Endothelial cell of umbilical vein (primary cell): ENCODE data around the gene PDCL2. TPM values are rescaled to one million over a fixed set of nuclear protein-coding genes. Genes with fewer than 3 reads are reported as not detected.

Experiments
- BruUV-seq: library from RNA; stranded (reverse); fragments of 400-500 nt; replicated peaks from 2 replicates; lab custom pipeline; 2021; lab: Mats Ljungman, UMichigan
- CTCF ChIA-PET: fragments of 300-600, 350-600 bp; sonication (Branson Sonifier 250); formaldehyde crosslinking; loops from one replicate; lab custom pipeline; 2021; ENCODE audit warnings: antibody characterized with exemption, inconsistent platforms; lab: Charles Lee
- POLR2A ChIA-PET: fragments of 300-600, 350-600 bp; sonication (Branson Sonifier 250); formaldehyde crosslinking; loops from one replicate; lab custom pipeline; 2021; ENCODE audit warnings: antibody characterized with exemption, inconsistent platforms; lab: Charles Lee
- DNase-seq: peaks from one replicate; pipeline ENCODE4 v3.0.0-alpha.2; 2011; ENCODE audit warnings: low read depth, low spot score
- FAIRE-seq: peaks from 2 replicates; lab custom pipeline; 2011; peaks lifted over from hg19 to GRCh38; lab: Jason Lieb, UNC
- H2AFZ ChIP-seq: 2 replicates; pipeline ENCODE4 v1.6.0; 2012; ENCODE audit warnings: low read depth, low read length, control low read depth, inconsistent platforms
- H3K27ac ChIP-seq: 2 replicates; pipeline ENCODE4 v1.5.1; 2011; ENCODE audit warnings: low read depth, mild to moderate bottlenecking, control low read depth, low read length, moderate library complexity; ENCODE audit not compliant: insufficient read depth
- H3K27me3 ChIP-seq, 2 experiments: 2 replicates each; pipeline versions ENCODE4 v1.6.0 to v1.6.1; 2011; ENCODE audit warnings: low read length in 2 of 2, mixed read lengths in 1 of 2; ENCODE audit not compliant: control insufficient read depth in 2 of 2, insufficient read depth in 2 of 2
- H3K36me3 ChIP-seq, 2 experiments: 2 replicates in 1 of 2; 3 replicates in 1 of 2; pipeline ENCODE4 v1.5.1; 2011; ENCODE audit warnings: low read length in 2 of 2, mild to moderate bottlenecking in 1 of 2, moderate library complexity in 1 of 2; ENCODE audit not compliant: control insufficient read depth in 2 of 2, insufficient read depth in 2 of 2; ENCODE audit errors: extremely low read depth in 1 of 2
- H3K4me1 ChIP-seq: 3 replicates; pipeline ENCODE4 v1.5.1; 2011; ENCODE audit warnings: mild to moderate bottlenecking, low read length; ENCODE audit not compliant: control insufficient read depth, insufficient read depth; ENCODE audit errors: extremely low read depth
- H3K4me2 ChIP-seq: 2 replicates; pipeline ENCODE4 v1.6.1; 2011; ENCODE audit warnings: low read length, control low read depth, mixed read lengths; ENCODE audit not compliant: insufficient read depth
- H3K4me3 ChIP-seq, 3 experiments: fragments of 200-600 bp in 1 of 3; sonication (generic), shearing (Covaris generic) in 1 of 3; replicated peaks in 1 of 3; 2 replicates each; pipeline ENCODE4 v1.5.1; 2011 to 2016; ENCODE audit warnings: control low read depth in 3 of 3, low read length in 3 of 3, mild to moderate bottlenecking in 2 of 3, inconsistent platforms in 1 of 3, low read depth in 1 of 3, moderate library complexity in 1 of 3; ENCODE audit not compliant: insufficient read depth in 1 of 3
- H3K79me2 ChIP-seq: 2 replicates; pipeline ENCODE4 v1.6.0; 2012; ENCODE audit warnings: low read length, inconsistent platforms; ENCODE audit not compliant: control insufficient read depth, insufficient read depth
- H3K9ac ChIP-seq: replicated peaks from 2 replicates; pipeline ENCODE3; 2011; ENCODE audit warnings: low read length, control low read depth; ENCODE audit not compliant: insufficient read depth; ENCODE audit errors: extremely low read depth
- H3K9me1 ChIP-seq: replicated peaks from 3 replicates; pipeline ENCODE4 v1.6.0; 2011; ENCODE audit warnings: mild to moderate bottlenecking, low read length; ENCODE audit not compliant: control insufficient read depth, insufficient read depth; ENCODE audit errors: extremely low read depth
- H3K9me3 ChIP-seq: replicated peaks from 2 replicates; pipeline ENCODE4 v1.5.1; 2012; ENCODE audit warnings: low read length, inconsistent platforms; ENCODE audit not compliant: control insufficient read depth, insufficient read depth
- H4K20me1 ChIP-seq: replicated peaks from 2 replicates; pipeline ENCODE3; 2011; ENCODE audit warnings: mild to moderate bottlenecking, low read length; ENCODE audit not compliant: control insufficient read depth, insufficient read depth; ENCODE audit errors: extremely low read depth
- CTCF ChIP-seq, 2 donors: IDR thresholded peaks; 1 replicate in 1 of 2; 2 replicates in 1 of 2; pipeline ENCODE4 v1.5.1; 2011; ENCODE audit warnings: low read length in 2 of 2, mild to moderate bottlenecking in 2 of 2, moderate library complexity in 2 of 2, control low read depth in 1 of 2, inconsistent platforms in 1 of 2, low read depth in 1 of 2; ENCODE audit not compliant: insufficient read depth in 1 of 2; ENCODE audit errors: extremely low read depth in 1 of 2
- EZH2 ChIP-seq: IDR thresholded peaks from 2 replicates; pipeline ENCODE4 v1.6.1; 2012; ENCODE audit warnings: borderline replicate concordance, low read depth, mild to moderate bottlenecking, moderate library complexity, low read length, inconsistent platforms; ENCODE audit not compliant: severe bottlenecking
- FOS ChIP-seq: IDR thresholded peaks from 2 replicates; pipeline ENCODE4 v1.6.1; 2011; ENCODE audit warnings: mild to moderate bottlenecking, low read length, moderate library complexity, borderline replicate concordance; ENCODE audit not compliant: insufficient read depth
- GATA2 ChIP-seq: IDR thresholded peaks from 2 replicates; pipeline ENCODE4 v1.7.0; 2011; ENCODE audit warnings: low read depth, mild to moderate bottlenecking, moderate library complexity, mixed read lengths, low read length; ENCODE audit not compliant: insufficient read length, insufficient read depth
- JUN ChIP-seq: IDR thresholded peaks from 2 replicates; pipeline ENCODE4 v1.6.1; 2011; ENCODE audit warnings: borderline replicate concordance, low read depth; ENCODE audit not compliant: insufficient read length, insufficient read depth
- MAX ChIP-seq: IDR thresholded peaks from 2 replicates; pipeline ENCODE4 v1.6.1; 2011; ENCODE audit not compliant: insufficient read depth, insufficient read length
- MYC ChIP-seq: IDR thresholded peaks from one replicate; pipeline ENCODE4 v1.6.1; 2011; ENCODE audit warnings: mild to moderate bottlenecking, low read depth, low read length
- POLR2A ChIP-seq: IDR thresholded peaks from 2 replicates; pipeline ENCODE4 v1.6.1; 2012; ENCODE audit warnings: low read depth, mild to moderate bottlenecking, control low read depth, low read length
- POLR2AphosphoS5 ChIP-seq: IDR thresholded peaks from 2 replicates; pipeline ENCODE4 v1.6.1; 2012; ENCODE audit warnings: low read depth, mild to moderate bottlenecking, control low read depth, low read length, moderate library complexity; ENCODE audit not compliant: insufficient read depth
- dilution Hi-C: fragments of 300-500 bp; cut with MboI; formaldehyde crosslinking; loops from one replicate; pipeline ENCODE4 v1.15.0; 2019; ENCODE audit warnings: low sequenced_read_pairs; ENCODE audit not compliant: extremely low pct_ligation_motif_present
- intact Hi-C: fragments of 100-400 bp; cut with micrococcal nuclease; formaldehyde crosslinking; loops from one replicate; pipeline ENCODE4 v1.10.0; 2022
- polyA plus RNA-seq, 4 experiments: library from polyadenylated mRNA; depleted of rRNA in 3 of 4; stranded (reverse) in 3 of 4; unstranded in 1 of 4; fragments of >200 nt; gene quantifications; 2 replicates each; pipeline versions ENCODE4 v1.2.1 to v1.2.3, GENCODE V29; 2011 to 2012; ENCODE audit warnings: missing spikeins in 1 of 4
- total RNA-seq: library from RNA; stranded (reverse); gene quantifications from 2 replicates; pipeline ENCODE4 v1.2.3, GENCODE V29; 2021

PDCL2 gene
- total and polyA plus RNA-seq, 2 donors (not counting 3 experiments of a cell fraction or from before 2014, with no cell fraction given): not detected

- intact Hi-C loops: no loop called here
- Histone ChIP-seq H3K27ac (no peak overlapping the region), H3K4me1 (no peaks in the 10 kb centered on the region), H3K27me3 (peaks cover 1 to 4% of the 10 kb centered on the region in 2 experiments), H3K9me1 (no peaks in the 10 kb centered on the region), H3K9ac (no peak overlapping the region), H3K4me3 (no peak overlapping the region), H3K79me2 (no peaks in the 10 kb centered on the region), H2AFZ (no peak overlapping the region), H4K20me1 (no peaks in the 10 kb centered on the region), H3K36me3 (no peaks in the 10 kb centered on the region), H3K9me3 (no peaks in the 10 kb centered on the region), H3K4me2 (no peak overlapping the region)
- CTCF ChIA-PET: no interaction called here
- TF ChIP-seq JUN: no peak
- no peak for TF ChIP-seq MAX
- no peak for TF ChIP-seq FOS
- TF ChIP-seq POLR2A: no peak
- no peak for TF ChIP-seq GATA2
- BruUV-seq: no TSS peak
- POLR2A ChIA-PET: no interaction called here
- dilution Hi-C loops: no loop called here
- no peak for DNase-seq
- no peak for FAIRE-seq
These were observed 13.6 kb downstream of the PDCL2 start for GRCh38 chr4:55578341-55579010.

GRCh38 chr4:55575513-55575912, 16.5 kb downstream of the PDCL2 start:
- CTCF ChIA-PET: no interaction called here
- Histone ChIP-seq H3K4me3 (no peak overlapping the region), H3K4me1 (no peaks in the 10 kb centered on the region), H3K27me3 (peaks cover 3 to 4% of the 10 kb centered on the region in 2 experiments), H3K9me3 (no peaks in the 10 kb centered on the region), H2AFZ (no peak overlapping the region), H3K27ac (no peak overlapping the region), H3K9me1 (no peaks in the 10 kb centered on the region), H3K9ac (no peak overlapping the region), H3K79me2 (no peaks in the 10 kb centered on the region), H4K20me1 (no peaks in the 10 kb centered on the region), H3K36me3 (no peaks in the 10 kb centered on the region), H3K4me2 (no peak overlapping the region)
- dilution Hi-C loops (no loop called here), intact Hi-C loops (no loop called here)
- POLR2A ChIA-PET: no interaction called here
- no peak for TF ChIP-seq GATA2
- TF ChIP-seq POLR2AphosphoS5: no peak
- no peak for TF ChIP-seq POLR2A
- no peak for TF ChIP-seq FOS
- no peak for TF ChIP-seq MAX
- TF ChIP-seq MYC: no peak
- TF ChIP-seq CTCF (IDR thresholded peaks at IDR 0.05; ENCODE audit: extremely low read depth in 1 of 2, insufficient read depth in 1 of 2, low read depth in 1 of 2, low read length in 2 of 2): no peak
- TF ChIP-seq JUN: no peak
- TF ChIP-seq EZH2: no peak
- BruUV-seq: no TSS peak
- FAIRE-seq (no peak), DNase-seq (no peak)
